Lower lobe of right lung (tissue), 2 donors: ENCODE data around the gene SPATA24. TPM values are rescaled to one million over a fixed set of nuclear protein-coding genes. Genes with fewer than 3 reads are reported as not detected.
"Not testable (repeated sequence)": the region's sequence is repeated elsewhere in the genome, so short reads cannot be mapped to it uniquely, and the experiment has no call there.

Experiments used
- ATAC-seq, 2 donors: fragments of 200-7000 bp; cut with Tn5 transposase; one replicate each; pipeline ENCODE4 v1.9.1; 2020 to 2022; ENCODE audit warnings: mild to moderate bottlenecking in 2 of 2, moderate library complexity in 2 of 2
- DNase-seq: peaks from one replicate; pipeline ENCODE4 v3.0.0-alpha.2; 2020
- H3K27ac ChIP-seq: fragments of 200-600 bp; one replicate; pipeline ENCODE4 v1.8.0; 2022
- H3K27me3 ChIP-seq: fragments of 200-600 bp; one replicate; pipeline ENCODE4 v1.8.0; 2022; ENCODE audit warnings: low read depth
- H3K36me3 ChIP-seq: fragments of 200-600 bp; one replicate; pipeline ENCODE4 v1.8.0; 2022; ENCODE audit warnings: mild to moderate bottlenecking
- H3K4me1 ChIP-seq: fragments of 200-600 bp; one replicate; pipeline ENCODE4 v1.8.0; 2022
- H3K4me3 ChIP-seq: fragments of 200-600 bp; one replicate; pipeline ENCODE4 v1.8.0; 2022; ENCODE audit warnings: mild to moderate bottlenecking
- H3K9me3 ChIP-seq: fragments of 200-600 bp; one replicate; pipeline ENCODE4 v1.8.0; 2022
- CTCF ChIP-seq: fragments of 200-600 bp; IDR thresholded peaks from one replicate; pipeline ENCODE4 v1.8.0; 2022; ENCODE audit warnings: antibody characterized with exemption, mild to moderate bottlenecking
- intact Hi-C: fragments of 100-400 bp; cut with DNase I; formaldehyde crosslinking; loops from one replicate; pipeline ENCODE4 v1.11.0; 2022
- total RNA-seq: library from RNA; stranded (reverse); fragmentation: NEBNext Ultra II Directional; extraction: Animal tissue kit (Norgen Biotek cat#: 25700); gene quantifications from one replicate; pipeline ENCODE4 v1.2.1, GENCODE V29; 2021
- donor health status: DM: no; HTN: yes; CAD: no; lungs with severe emphysema.

SPATA24 gene
- total RNA-seq, 1 donor from 2014 or later = 3.5 TPM

- ATAC-seq (peak; percentile 65 to 70), DNase-seq (no peak)
- TF ChIP-seq CTCF = no peak
- Histone ChIP-seq H3K4me3 (no peak overlapping the region), H3K27ac (no peak overlapping the region), H3K36me3 (peaks cover 11% of the 10 kb centered on the region), H3K9me3 (no peaks in the 10 kb centered on the region), H3K27me3 (no peaks in the 10 kb centered on the region), H3K4me1 (peaks cover 6% of the 10 kb centered on the region)
- intact Hi-C loops = no loop called here
These were observed 41.7 kb upstream of the SPATA24 start for GRCh38 chr5:139445325-139446170.

GRCh38 chr5:139443831-139444453 is 40.1 kb upstream of the SPATA24 start:
- Histone ChIP-seq H3K4me3 (no peak overlapping the region), H3K4me1 (peaks cover 12% of the 10 kb centered on the region), H3K9me3 (no peaks in the 10 kb centered on the region), H3K27ac (no peak overlapping the region), H3K36me3 (peaks cover 11% of the 10 kb centered on the region), H3K27me3 (no peaks in the 10 kb centered on the region)
- TF ChIP-seq CTCF = no peak
- intact Hi-C loops = no loop called here
- ATAC-seq (no peak), DNase-seq (no peak)

GRCh38 chr5:139440416-139440815 is 36.5 kb upstream of the SPATA24 start:
- H3K27ac ChIP-seq, H3K9me3 ChIP-seq, ATAC-seq, H3K27me3 ChIP-seq, H3K36me3 ChIP-seq, intact Hi-C loops, DNase-seq, H3K4me3 ChIP-seq: not testable (repeated sequence)
- H3K4me1 ChIP-seq = peaks cover 16% of the 10 kb centered on the region

GRCh38 chr5:139439013-139439903 is 35.4 kb upstream of the SPATA24 start, which contains the start of gene DNAJC18:
TSS of gene DNAJC18 (minus strand) at chr5:139439525. CDS start at chr5:139439445, 80 bp downstream.
- intact Hi-C loops = no loop called here
- H3K4me3 ChIP-seq = peak within 1 kb of the TSS; percentile 83

GRCh38 chr5:139438707-139439012 is 34.8 kb upstream of the SPATA24 start:
- Histone ChIP-seq H3K4me1 (peaks cover 10% of the 10 kb centered on the region), H3K4me3 (peak overlapping the region; percentile 83), H3K27ac (peak overlapping the region; percentile 96), H3K36me3 (no peaks in the 10 kb centered on the region), H3K27me3 (no peaks in the 10 kb centered on the region), H3K9me3 (no peaks in the 10 kb centered on the region)
- intact Hi-C loops = no loop called here
- DNase-seq (no peak), ATAC-seq (no peak)
- TF ChIP-seq CTCF = no peak

More at GRCh38 chr5:139439013-139439903, 35.4 kb upstream of the SPATA24 start, which contains the start of gene DNAJC18:
- Histone ChIP-seq H3K27me3 (no peaks in the 10 kb centered on the region), H3K36me3 (no peaks in the 10 kb centered on the region), H3K4me1 (peaks cover 16% of the 10 kb centered on the region), H3K9me3 (no peaks in the 10 kb centered on the region), H3K27ac (peak within 1 kb of the TSS; percentile 96)
- ATAC-seq = peak; percentile 99
- DNase-seq = peak; percentile 97
- TF ChIP-seq CTCF = no peak
